Urothelium cell line (cell line): ENCODE measurements around the gene CLTCL1.
"Not testable (repeated sequence)": the region's sequence is repeated elsewhere in the genome, so short reads cannot be mapped to it uniquely, and the experiment has no call there.

Source experiments
- DNase-seq: peaks from one replicate; pipeline ENCODE4 v3.0.0; 2011; ENCODE audit warnings: low spot score, mixed read lengths
- FAIRE-seq: peaks from 2 replicates; lab custom pipeline; 2011; peaks lifted over from hg19 to GRCh38; lab: Jason Lieb, UNC

CLTCL1 gene

DNA sequence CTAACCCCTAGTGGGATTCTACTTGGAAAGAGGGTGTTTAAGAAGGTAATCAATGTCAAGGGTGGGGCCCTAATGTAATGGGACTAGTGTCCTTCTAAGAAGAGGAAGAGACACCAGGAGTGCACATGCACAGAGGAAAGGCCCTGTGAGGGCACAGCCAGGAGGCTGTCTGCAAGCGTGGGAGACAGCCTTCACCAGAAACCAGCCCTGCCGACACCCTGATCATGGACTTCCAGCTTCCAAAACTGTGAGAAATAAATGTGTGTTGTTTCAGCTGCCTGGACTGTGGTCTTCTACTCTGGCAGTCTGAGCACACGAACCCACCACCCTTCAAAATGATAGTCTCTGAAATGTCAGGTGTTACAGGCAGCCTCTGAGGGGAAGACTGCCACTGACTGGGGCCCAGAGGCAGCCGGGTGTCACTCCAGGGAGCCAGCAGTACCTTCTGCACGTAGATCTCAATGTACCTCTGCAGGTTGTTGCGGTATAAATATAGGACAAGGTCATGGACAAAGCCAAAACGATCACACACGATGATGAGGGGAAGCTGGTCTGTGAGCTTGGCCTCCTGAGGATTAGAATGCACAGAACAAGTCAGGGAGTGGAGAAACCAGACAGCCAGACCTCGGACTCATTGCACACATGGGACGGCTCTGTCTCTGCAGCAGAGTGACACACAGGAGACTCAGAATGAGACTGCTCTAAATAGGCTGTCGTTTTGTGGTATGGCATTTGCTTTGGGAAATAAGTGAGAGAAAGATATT, 69.1 kb downstream of the CLTCL1 start:
- no peak for FAIRE-seq

GRCh38 chr22:19220867-19221266, 70.7 kb downstream of the CLTCL1 start:
- FAIRE-seq = no peak
- DNase-seq = no peak

More for the DNA sequence above, 69.1 kb downstream of the CLTCL1 start:
- DNase-seq = no peak

GRCh38 chr22:19218541-19219233, 72.8 kb downstream of the CLTCL1 start:
- DNase-seq = no peak
- FAIRE-seq = no peak

GRCh38 chr22:19216579-19216978, 74.9 kb downstream of the CLTCL1 start:
- DNase-seq (no peak), FAIRE-seq (no peak)

DNA sequence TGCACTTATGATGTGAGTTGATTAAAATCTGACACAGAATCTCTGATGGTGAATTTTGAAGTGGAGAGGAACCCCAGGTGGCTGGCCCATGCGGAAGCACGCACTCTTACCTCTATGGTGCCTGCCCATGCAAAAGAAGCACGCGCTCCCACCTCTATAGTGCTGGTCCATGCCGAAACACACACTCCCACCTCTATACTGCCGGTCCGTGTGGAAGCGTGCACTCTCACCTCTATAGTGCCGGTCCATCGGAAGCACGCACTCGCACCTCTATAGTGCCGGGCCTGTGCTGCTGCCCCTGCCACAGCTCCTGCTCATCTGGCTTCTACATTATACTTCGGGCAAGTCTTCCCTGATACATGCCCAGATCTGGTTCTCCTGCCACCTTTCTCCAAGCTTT, 76.2 kb downstream of the CLTCL1 start:
- DNase-seq (no peak), FAIRE-seq (no peak)

DNA sequence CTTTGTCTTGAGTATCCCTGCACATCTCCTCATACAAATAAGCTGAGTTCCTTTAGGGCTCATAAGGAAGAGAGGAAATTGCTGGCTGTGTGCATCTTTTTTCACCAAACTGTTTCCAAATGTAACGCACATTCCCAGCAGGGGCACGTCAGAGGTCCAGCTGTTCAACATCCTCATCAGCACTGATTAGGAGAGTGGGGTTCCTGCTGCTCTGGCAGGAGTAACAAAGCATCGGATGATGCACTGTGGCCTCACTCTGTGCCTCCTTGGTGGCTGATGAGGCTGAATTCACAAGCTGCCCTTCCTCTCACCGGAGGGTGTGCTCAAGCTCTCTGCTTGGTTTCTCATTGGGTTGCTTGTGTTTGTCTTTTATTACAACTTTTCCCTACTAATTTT, 77.4 kb downstream of the CLTCL1 start:
- DNase-seq = no peak
- FAIRE-seq = no peak

DNA sequence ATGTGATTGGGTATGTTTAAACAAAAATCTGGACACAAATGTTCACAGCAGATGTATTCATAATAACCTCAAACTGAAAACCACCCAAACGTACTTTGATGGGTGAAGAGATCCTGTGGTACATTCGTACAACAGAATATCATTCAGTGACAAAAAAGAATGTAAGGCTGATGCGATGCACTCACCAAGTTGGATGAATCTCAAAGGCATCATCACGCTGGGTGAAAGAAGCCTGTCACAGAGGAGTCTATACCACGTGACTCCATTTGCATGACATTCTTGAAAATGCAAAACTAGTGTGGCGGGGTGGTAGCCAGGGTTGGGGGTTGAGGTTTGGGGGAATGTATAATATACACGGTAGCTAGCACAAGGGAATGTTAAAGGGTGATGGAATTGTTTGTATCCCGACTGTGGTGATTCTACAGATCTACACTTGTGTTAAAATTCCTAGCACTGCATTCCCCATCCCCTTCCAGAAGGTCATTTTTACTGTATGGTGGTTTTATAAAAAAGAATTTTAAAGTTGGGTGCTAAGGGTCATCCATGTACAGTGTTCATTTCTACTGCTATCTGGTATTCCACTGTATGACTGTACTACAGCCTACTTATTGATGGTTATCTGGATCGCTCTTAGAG, 78.0 kb downstream of the CLTCL1 start:
- no peak for DNase-seq
- FAIRE-seq = no peak

GRCh38 chr22:19213001-19213400, 78.5 kb downstream of the CLTCL1 start:
- DNase-seq (no peak), FAIRE-seq (no peak)

GRCh38 chr22:19212302-19212870, 79.1 kb downstream of the CLTCL1 start:
- FAIRE-seq (no peak), DNase-seq (no peak)

DNA sequence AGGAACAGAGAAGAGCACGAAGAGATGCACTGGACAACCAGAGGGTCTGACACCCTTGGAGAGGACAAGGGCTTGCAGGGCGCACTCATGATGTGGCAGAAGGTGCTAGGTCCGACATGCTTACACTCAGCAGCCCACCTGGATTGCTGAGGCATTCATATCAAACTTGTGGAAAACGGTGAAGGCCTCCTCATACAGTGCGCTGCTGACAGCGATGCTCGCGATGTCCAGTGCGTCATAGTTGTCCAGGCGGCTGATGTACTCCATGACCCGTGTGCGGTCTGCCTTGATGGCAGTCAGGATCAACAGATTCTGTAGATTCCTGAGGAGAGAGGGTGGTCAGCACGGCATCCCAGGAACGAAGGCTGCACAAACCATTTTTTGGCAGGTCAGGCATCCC, 81.3 kb downstream of the CLTCL1 start:
- DNase-seq (no peak), FAIRE-seq (no peak)

GRCh38 chr22:19208287-19208847, 83.2 kb downstream of the CLTCL1 start:
- DNase-seq (no peak), FAIRE-seq (no peak)

DNA sequence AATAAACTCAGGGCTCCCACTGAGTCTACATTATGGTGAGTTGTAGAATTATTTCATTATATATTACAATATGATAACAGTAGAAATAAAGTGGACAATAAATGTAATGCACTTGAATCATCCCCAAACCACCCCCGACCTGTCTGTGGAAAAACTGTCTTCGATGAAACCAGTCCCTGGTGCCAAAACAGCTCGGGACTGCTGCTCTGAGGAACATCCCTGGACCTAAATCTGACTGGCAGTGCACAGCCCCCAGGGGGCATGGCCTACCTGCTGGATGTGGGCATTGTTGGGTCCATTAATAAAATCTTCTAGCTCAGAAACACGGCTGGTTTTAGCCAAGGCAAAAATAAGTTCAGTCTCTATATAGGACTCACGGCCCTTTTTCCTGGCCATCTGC, 83.6 kb downstream of the CLTCL1 start:
- FAIRE-seq (no peak), DNase-seq (no peak)

- DNase-seq (no peak), FAIRE-seq (no peak)
Measured at GRCh38 chr22:19207401-19207808, 84.1 kb downstream of the CLTCL1 start.

- FAIRE-seq = no peak
- DNase-seq = no peak
Measured at GRCh38 chr22:19206287-19206686, 85.2 kb downstream of the CLTCL1 start.

- FAIRE-seq (no peak), DNase-seq (no peak)
Measured at GRCh38 chr22:19204640-19205039, 86.9 kb downstream of the CLTCL1 start.

GRCh38 chr22:19203834-19204233, 87.7 kb downstream of the CLTCL1 start:
- DNase-seq (no peak), FAIRE-seq (no peak)

DNA sequence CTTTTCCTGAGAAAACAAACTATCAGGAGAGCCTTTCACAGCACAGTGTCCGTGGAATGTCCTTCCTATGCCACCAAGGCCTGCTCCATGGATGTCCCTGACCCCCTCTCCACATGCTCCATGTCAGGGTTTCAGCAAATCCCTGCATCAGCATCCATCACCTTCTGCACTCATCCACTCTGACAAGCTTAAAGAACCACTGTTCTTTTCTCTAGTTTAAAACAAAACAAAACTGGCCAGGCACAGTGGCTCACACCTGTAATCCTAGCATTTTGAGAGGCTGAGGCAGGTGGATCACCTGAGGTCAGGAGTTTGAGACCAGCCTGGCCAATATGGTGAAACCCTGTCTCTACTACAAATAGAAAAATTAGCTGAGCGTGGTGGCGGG, 88.7 kb downstream of the CLTCL1 start:
- not testable (repeated sequence) for DNase-seq, FAIRE-seq

DNA sequence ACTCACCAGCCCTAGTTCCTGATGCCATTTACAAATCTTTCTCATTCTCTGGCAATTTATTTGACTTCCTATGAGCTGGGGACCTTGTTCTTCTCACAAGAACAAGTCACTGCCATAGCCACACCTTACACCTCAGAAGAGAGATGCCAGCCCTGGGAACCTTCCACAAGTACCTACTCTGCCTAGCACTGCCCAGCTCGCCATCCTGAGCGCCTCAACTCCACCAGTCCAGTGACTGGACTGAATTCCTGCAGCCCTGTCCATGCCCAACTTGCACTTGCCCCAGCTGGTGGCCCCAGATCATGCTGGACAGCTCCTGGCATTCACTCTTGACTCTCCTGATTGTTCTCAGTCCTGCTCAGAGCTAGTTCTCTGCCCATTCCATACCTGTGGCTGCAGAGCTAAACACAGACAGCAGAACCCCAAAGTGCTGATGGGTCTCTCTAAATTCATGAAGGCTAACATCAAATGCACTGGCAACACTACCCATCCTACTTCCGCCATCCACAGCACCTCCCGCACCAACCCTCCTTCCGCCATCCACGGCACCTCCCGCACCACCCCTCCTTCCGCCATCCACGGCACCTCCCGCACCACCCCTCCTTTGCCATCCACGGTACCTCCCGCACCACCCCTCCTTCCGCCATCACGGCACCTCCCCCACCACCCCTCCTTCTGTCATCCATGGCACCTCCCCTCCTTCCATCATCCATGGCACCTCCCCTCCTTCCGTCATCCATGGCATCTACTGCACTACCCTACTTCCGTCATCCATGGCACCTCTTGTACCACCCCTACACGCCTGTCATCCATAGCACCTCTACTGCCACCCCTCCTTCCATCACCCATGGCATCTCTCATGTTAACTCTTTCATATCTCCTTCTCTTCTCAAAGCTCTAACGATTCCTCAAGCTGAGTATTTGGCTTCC, 89.4 kb downstream of the CLTCL1 start:
- FAIRE-seq = peak; percentile 98
- no peak for DNase-seq

- FAIRE-seq = no peak
Measured at GRCh38 chr22:19201130-19201868, 90.2 kb downstream of the CLTCL1 start.

GRCh38 chr22:19199479-19199878, 92.0 kb downstream of the CLTCL1 start:
- FAIRE-seq = no peak
- no peak for DNase-seq

More at GRCh38 chr22:19201130-19201868, 90.2 kb downstream of the CLTCL1 start:
- DNase-seq = no peak
